ENCODE data around the gene EFCC1. TPM values are rescaled to one million over a fixed set of nuclear protein-coding genes. Genes with fewer than 3 reads are reported as not detected.

EFCC1 gene
- polyA plus RNA-seq, 1 donor (not counting 4 experiments of a cell fraction or from before 2014, with no cell fraction given): not detected

DNA sequence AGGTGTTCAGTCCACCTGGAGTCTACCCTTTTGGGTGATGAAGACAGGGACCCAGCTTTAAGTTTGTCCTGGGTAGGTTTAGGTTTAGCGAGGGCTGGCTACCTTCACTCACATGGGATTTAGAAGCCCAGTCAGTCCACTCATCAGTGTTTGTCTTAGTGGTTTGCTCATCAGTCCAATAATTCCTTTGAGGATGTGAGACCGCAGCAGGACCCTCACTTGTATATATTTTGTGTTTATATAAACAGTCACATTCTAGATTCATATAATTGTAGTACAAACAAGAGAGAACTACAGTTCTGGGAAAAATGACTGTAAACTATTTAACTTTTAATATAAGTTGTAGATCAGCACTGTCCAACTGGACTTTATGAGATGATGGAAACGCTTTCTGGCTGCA lies 18.2 kb downstream of the EFCC1 start:
- Histone ChIP-seq H3K4me3 (ENCODE audit: control insufficient read depth in 2 of 3, extremely low read depth in 1 of 3, insufficient read depth in 2 of 3, low read depth in 1 of 3, low read length in 3 of 3) (no peak overlapping the region), H3K27ac (ENCODE audit: control insufficient read depth, insufficient read depth, low read length) (no peak overlapping the region), H2AFZ (ENCODE audit: control insufficient read depth, low read length) (no peak overlapping the region), H3K36me3 (ENCODE audit: control insufficient read depth in 2 of 2, extremely low read depth in 1 of 2, insufficient read depth in 2 of 2, low read length in 2 of 2) (no peaks in the 10 kb centered on the region), H3K9me3 (ENCODE audit: control insufficient read depth, low read depth, low read length) (no peaks in the 10 kb centered on the region), H4K20me1 (ENCODE audit: control insufficient read depth, extremely low read depth, insufficient read depth, low read length) (no peaks in the 10 kb centered on the region), H3K4me2 (ENCODE audit: control insufficient read depth, extremely low read depth, insufficient read depth, low read depth, low read length) (no peak overlapping the region), H3K79me2 (ENCODE audit: control insufficient read depth, insufficient read depth, low read length) (no peaks in the 10 kb centered on the region), H3K9ac (ENCODE audit: control insufficient read depth, extremely low read depth, insufficient read depth, low read length) (no peak overlapping the region), H3K4me1 (ENCODE audit: control insufficient read depth, extremely low read depth, insufficient read depth, low read length) (no peaks in the 10 kb centered on the region), H3K27me3 (ENCODE audit: control insufficient read depth, extremely low read depth, insufficient read depth, low read length) (no peaks in the 10 kb centered on the region), H3K9me1 (ENCODE audit: control insufficient read depth, extremely low read depth, insufficient read depth, low read length) (no peaks in the 10 kb centered on the region)
- FAIRE-seq (no peak), DNase-seq (ENCODE audit: low read depth, low spot score) (no peak)
- dilution Hi-C loops (cut with MboI; ENCODE audit: extremely low pct_ligation_motif_present, low sequenced_read_pairs): loop anchor here (10.0 kb wide), 1 partner anchor 56 kb away; no protein-coding TSS in a partner anchor
- TF ChIP-seq EZH2 (IDR thresholded peaks at IDR 0.05; ENCODE audit: low read length): no peak
- TF ChIP-seq, protein P1, sequence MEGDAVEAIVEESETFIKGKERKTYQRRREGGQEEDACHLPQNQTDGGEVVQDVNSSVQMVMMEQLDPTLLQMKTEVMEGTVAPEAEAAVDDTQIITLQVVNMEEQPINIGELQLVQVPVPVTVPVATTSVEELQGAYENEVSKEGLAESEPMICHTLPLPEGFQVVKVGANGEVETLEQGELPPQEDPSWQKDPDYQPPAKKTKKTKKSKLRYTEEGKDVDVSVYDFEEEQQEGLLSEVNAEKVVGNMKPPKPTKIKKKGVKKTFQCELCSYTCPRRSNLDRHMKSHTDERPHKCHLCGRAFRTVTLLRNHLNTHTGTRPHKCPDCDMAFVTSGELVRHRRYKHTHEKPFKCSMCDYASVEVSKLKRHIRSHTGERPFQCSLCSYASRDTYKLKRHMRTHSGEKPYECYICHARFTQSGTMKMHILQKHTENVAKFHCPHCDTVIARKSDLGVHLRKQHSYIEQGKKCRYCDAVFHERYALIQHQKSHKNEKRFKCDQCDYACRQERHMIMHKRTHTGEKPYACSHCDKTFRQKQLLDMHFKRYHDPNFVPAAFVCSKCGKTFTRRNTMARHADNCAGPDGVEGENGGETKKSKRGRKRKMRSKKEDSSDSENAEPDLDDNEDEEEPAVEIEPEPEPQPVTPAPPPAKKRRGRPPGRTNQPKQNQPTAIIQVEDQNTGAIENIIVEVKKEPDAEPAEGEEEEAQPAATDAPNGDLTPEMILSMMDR (optimal IDR thresholded peaks at IDR 0.05 in 1 of 3, IDR thresholded peaks at IDR 0.05 in 1 of 3, conservative IDR thresholded peaks at IDR 0.05 in 1 of 3; ENCODE audit: extremely low read depth in 1 of 3, insufficient read depth in 2 of 3, low read length in 3 of 3): no peak

DNA sequence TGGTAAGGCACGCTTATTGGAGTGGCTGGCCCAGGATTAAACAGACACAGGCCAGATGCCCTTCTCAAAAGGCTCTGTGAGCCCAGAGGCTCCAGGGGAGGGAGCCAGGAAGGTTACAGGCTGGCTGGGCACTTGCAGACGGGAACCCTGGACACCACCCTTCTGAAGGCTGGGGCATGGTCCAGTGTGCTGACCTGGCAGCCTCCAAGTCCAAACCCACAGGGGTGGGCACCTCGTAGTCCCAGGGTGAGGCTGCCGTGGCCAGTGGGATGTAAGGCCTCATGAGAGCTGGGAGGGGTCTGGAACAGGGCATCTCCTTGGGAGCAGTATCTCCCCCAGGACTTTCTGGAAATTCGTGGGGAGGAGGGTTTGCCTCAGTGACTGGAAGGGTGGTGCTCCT lies 19.6 kb downstream of the EFCC1 start:
- DNase-seq (ENCODE audit: low read depth, low spot score): no peak
- FAIRE-seq: no peak
- H3K4me3 ChIP-seq (ENCODE audit: control insufficient read depth in 2 of 3, extremely low read depth in 1 of 3, insufficient read depth in 2 of 3, low read depth in 1 of 3, low read length in 3 of 3): no peak overlapping the region
- no peaks in the 10 kb centered on the region for H3K79me2 ChIP-seq (ENCODE audit: control insufficient read depth, insufficient read depth, low read length)
- no peak overlapping the region for H3K4me2 ChIP-seq (ENCODE audit: control insufficient read depth, extremely low read depth, insufficient read depth, low read depth, low read length)
- TF ChIP-seq, protein P1 (optimal IDR thresholded peaks at IDR 0.05 in 1 of 3, IDR thresholded peaks at IDR 0.05 in 1 of 3, conservative IDR thresholded peaks at IDR 0.05 in 1 of 3; ENCODE audit: extremely low read depth in 1 of 3, insufficient read depth in 2 of 3, low read length in 3 of 3): no peak
- no peak for TF ChIP-seq EZH2 (IDR thresholded peaks at IDR 0.05; ENCODE audit: low read length)
- H3K27me3 ChIP-seq (ENCODE audit: control insufficient read depth, extremely low read depth, insufficient read depth, low read length): peaks cover 1% of the 10 kb centered on the region
- H3K36me3 ChIP-seq (ENCODE audit: control insufficient read depth in 2 of 2, extremely low read depth in 1 of 2, insufficient read depth in 2 of 2, low read length in 2 of 2): no peaks in the 10 kb centered on the region
- H3K9me3 ChIP-seq (ENCODE audit: control insufficient read depth, low read depth, low read length): no peaks in the 10 kb centered on the region
- H3K27ac ChIP-seq (ENCODE audit: control insufficient read depth, insufficient read depth, low read length): no peak overlapping the region
- H3K9me1 ChIP-seq (ENCODE audit: control insufficient read depth, extremely low read depth, insufficient read depth, low read length): no peaks in the 10 kb centered on the region
- H3K4me1 ChIP-seq (ENCODE audit: control insufficient read depth, extremely low read depth, insufficient read depth, low read length): no peaks in the 10 kb centered on the region
- no peaks in the 10 kb centered on the region for H4K20me1 ChIP-seq (ENCODE audit: control insufficient read depth, extremely low read depth, insufficient read depth, low read length)
- dilution Hi-C loops (cut with MboI; ENCODE audit: extremely low pct_ligation_motif_present, low sequenced_read_pairs): no loop called here
- no peak overlapping the region for H3K9ac ChIP-seq (ENCODE audit: control insufficient read depth, extremely low read depth, insufficient read depth, low read length)
- no peak overlapping the region for H2AFZ ChIP-seq (ENCODE audit: control insufficient read depth, low read length)
